Common myeloid progenitor, CD34-positive (primary cell): ENCODE measurements around the gene OR5H14. TPM values are rescaled to one million over a fixed set of nuclear protein-coding genes. Genes with fewer than 3 reads are reported as not detected.

Experiments
- CTCF ChIA-PET: fragments of 350-600 bp; sonication (Branson Sonifier 250); formaldehyde crosslinking; loops from one replicate; lab custom pipeline; 2021; ENCODE audit warnings: antibody characterized with exemption; lab: Charles Lee
- POLR2A ChIA-PET: fragments of 350-600 bp; sonication (Branson Sonifier 250); formaldehyde crosslinking; loops from one replicate; lab custom pipeline; 2021; ENCODE audit warnings: antibody characterized with exemption; lab: Charles Lee
- DNase-seq, 3 donors: peaks; one replicate each; pipeline versions ENCODE4 v3.0.0 to v3.0.0-alpha.2; 2013
- H3K27ac ChIP-seq, 2 experiments: 1 replicate in 1 of 2; 2 replicates in 1 of 2; pipeline ENCODE4 v1.7.0; 2013; ENCODE audit warnings: inconsistent platforms in 2 of 2, low read length in 2 of 2, mild to moderate bottlenecking in 2 of 2, low read depth in 1 of 2, moderate library complexity in 1 of 2; ENCODE audit not compliant: severe bottlenecking in 2 of 2, insufficient read depth in 1 of 2, poor library complexity in 1 of 2
- H3K27me3 ChIP-seq, 5 experiments: replicated peaks in 2 of 5; 1 replicate in 3 of 5; 2 replicates in 2 of 5; pipeline versions ENCODE4 v1.6.1 to v1.7.0; 2013; ENCODE audit warnings: low read length in 4 of 5, mild to moderate bottlenecking in 2 of 5, moderate library complexity in 2 of 5, inconsistent platforms in 1 of 5; ENCODE audit not compliant: insufficient read depth in 5 of 5, control insufficient read depth in 4 of 5
- H3K36me3 ChIP-seq, 4 experiments: 1 replicate in 2 of 4; 2 replicates in 2 of 4; pipeline versions ENCODE4 v1.6.1 to v1.7.0; 2013; ENCODE audit warnings: low read length in 3 of 4, control low read depth in 1 of 4, mild to moderate bottlenecking in 1 of 4; ENCODE audit not compliant: control insufficient read depth in 4 of 4, insufficient read depth in 4 of 4
- H3K4me1 ChIP-seq, 4 experiments: 1 replicate in 3 of 4; 2 replicates in 1 of 4; pipeline versions ENCODE4 v1.6.1 to v1.7.1; 2013; ENCODE audit warnings: low read length in 3 of 4, mild to moderate bottlenecking in 3 of 4, control low read depth in 1 of 4, inconsistent platforms in 1 of 4, moderate library complexity in 1 of 4; ENCODE audit not compliant: control insufficient read depth in 4 of 4, insufficient read depth in 4 of 4; ENCODE audit errors: control extremely low read depth in 1 of 4
- H3K4me3 ChIP-seq, 7 experiments: 1 replicate in 4 of 7; 2 replicates in 3 of 7; pipeline versions ENCODE4 v1.5.1 to v1.7.0; 2013; ENCODE audit warnings: mild to moderate bottlenecking in 7 of 7, low read length in 6 of 7, moderate library complexity in 6 of 7, inconsistent platforms in 2 of 7, low read depth in 2 of 7, control low read depth in 1 of 7; ENCODE audit not compliant: insufficient read depth in 4 of 7, control insufficient read depth in 1 of 7; ENCODE audit errors: extremely low read depth in 1 of 7
- H3K9me3 ChIP-seq, 5 experiments: 1 replicate in 4 of 5; 2 replicates in 1 of 5; pipeline versions ENCODE4 v1.6.1 to v1.7.1; 2013; ENCODE audit warnings: low read length in 4 of 5, mild to moderate bottlenecking in 2 of 5, inconsistent platforms in 1 of 5, low read depth in 1 of 5, moderate library complexity in 1 of 5; ENCODE audit not compliant: control insufficient read depth in 4 of 5, insufficient read depth in 2 of 5; ENCODE audit errors: control extremely low read depth in 1 of 5
- WGBS: methylation state at CpG from one replicate; pipeline ENCODE4 v1.1.5; 2013; ENCODE audit not compliant: insufficient coverage; 5-methylcytosine and 5-hydroxymethylcytosine counted together
- polyA plus RNA-seq: library from polyadenylated mRNA; unstranded; fragments of 120-200 nt; gene quantifications from one replicate; pipeline ENCODE4 v1.2.1, GENCODE V29; 2013

The OR5H14 gene
- not detected for polyA plus RNA-seq

GRCh38 chr3:98147179-98147578 lies at the start of gene OR5H14:
Gene OR5H14, plus strand, starts transcription at chr3:98147479. Its CDS starts 1,907 bp downstream, at chr3:98149386.
- H3K36me3 ChIP-seq, result no peaks in the 10 kb centered on the region
- H3K4me3 ChIP-seq, result no peak within 1 kb of the TSS
- WGBS, result no CpG with 5 or more reads among the region's 1 CpG
- no peak within 1 kb of the TSS for H3K27ac ChIP-seq
- CTCF ChIA-PET, result no interaction called here
- no peaks in the 10 kb centered on the region for H3K4me1 ChIP-seq
- H3K27me3 ChIP-seq, result no peaks in the 10 kb centered on the region
- DNase-seq, result no peak
- POLR2A ChIA-PET, result no interaction called here
- no peaks in the 10 kb centered on the region for H3K9me3 ChIP-seq

GRCh38 chr3:98099848-98100247 lies 47.4 kb upstream of the OR5H14 start:
- ChIA-PET CTCF (no interaction called here), POLR2A (no interaction called here)

GRCh38 chr3:98108162-98108561 lies 39.1 kb upstream of the OR5H14 start:
- ChIA-PET CTCF (no interaction called here), POLR2A (no interaction called here)
- H3K4me1 ChIP-seq, result no peaks in the 10 kb centered on the region
- H3K27ac ChIP-seq, result no peak overlapping the region
- H3K36me3 ChIP-seq, result no peaks in the 10 kb centered on the region
- H3K9me3 ChIP-seq, result peaks cover 0 to 30% (median 3%) of the 10 kb centered on the region in 5 experiments
- WGBS, result no CpG with 5 or more reads among the region's 1 CpG
- H3K27me3 ChIP-seq, result no peaks in the 10 kb centered on the region
- no peak for DNase-seq
- no peak overlapping the region for H3K4me3 ChIP-seq

More at GRCh38 chr3:98099848-98100247, 47.4 kb upstream of the OR5H14 start:
- WGBS, result 88% methylated on average over 4 of the region's 4 CpGs
- Histone ChIP-seq H3K36me3 (no peaks in the 10 kb centered on the region), H3K4me1 (no peaks in the 10 kb centered on the region), H3K27me3 (no peaks in the 10 kb centered on the region), H3K4me3 (no peak overlapping the region), H3K27ac (no peak overlapping the region), H3K9me3 (peaks cover 0 to 3% (median 0%) of the 10 kb centered on the region in 5 experiments)
- DNase-seq, result no peak

- 100% methylated on average over 3 of the region's 4 CpGs for WGBS
- no peaks in the 10 kb centered on the region for H3K27me3 ChIP-seq
- H3K4me3 ChIP-seq, result no peak overlapping the region
- ChIA-PET POLR2A (no interaction called here), CTCF (interaction anchor here (0.6 kb wide), 1 partner anchor 9 kb away, joined by 3 read pairs; no protein-coding TSS in a partner anchor)
- no peaks in the 10 kb centered on the region for H3K4me1 ChIP-seq
- no peaks in the 10 kb centered on the region for H3K36me3 ChIP-seq
- no peak overlapping the region for H3K27ac ChIP-seq
- DNase-seq, result no peak
- H3K9me3 ChIP-seq, result peaks cover 0 to 39% (median 7%) of the 10 kb centered on the region in 5 experiments
These were observed 37.3 kb upstream of the OR5H14 start for GRCh38 chr3:98109807-98110549.

GRCh38 chr3:98110550-98110908 lies 36.8 kb upstream of the OR5H14 start:
- no peaks in the 10 kb centered on the region for H3K4me1 ChIP-seq
- ChIA-PET CTCF (no interaction called here), POLR2A (no interaction called here)
- no peak overlapping the region for H3K27ac ChIP-seq
- H3K4me3 ChIP-seq, result no peak overlapping the region
- H3K9me3 ChIP-seq, result peaks cover 0 to 39% (median 7%) of the 10 kb centered on the region in 5 experiments
- H3K27me3 ChIP-seq, result no peaks in the 10 kb centered on the region
- no peak for DNase-seq
- no peaks in the 10 kb centered on the region for H3K36me3 ChIP-seq

- Histone ChIP-seq H3K4me1 (no peaks in the 10 kb centered on the region), H3K27me3 (no peaks in the 10 kb centered on the region), H3K36me3 (no peaks in the 10 kb centered on the region), H3K4me3 (no peak overlapping the region), H3K9me3 (peaks cover 0 to 42% (median 6%) of the 10 kb centered on the region in 5 experiments), H3K27ac (no peak overlapping the region)
- ChIA-PET CTCF (no interaction called here), POLR2A (no interaction called here)
- WGBS, result 100% methylated on average over 3 of the region's 3 CpGs
- DNase-seq, result no peak
These were observed 33.0 kb upstream of the OR5H14 start for GRCh38 chr3:98114264-98114663.

GRCh38 chr3:98115717-98116116 lies 31.6 kb upstream of the OR5H14 start:
- Histone ChIP-seq H3K4me3 (no peak overlapping the region), H3K4me1 (no peaks in the 10 kb centered on the region), H3K9me3 (peaks cover 0 to 31% (median 3%) of the 10 kb centered on the region in 5 experiments), H3K27ac (no peak overlapping the region), H3K36me3 (no peaks in the 10 kb centered on the region), H3K27me3 (no peaks in the 10 kb centered on the region)
- no peak for DNase-seq
- no CpG with 5 or more reads among the region's 1 CpG for WGBS
- ChIA-PET POLR2A (no interaction called here), CTCF (no interaction called here)
